PFSK-1 (cell line): ENCODE measurements around the gene NMT2.

ENCODE experiments used
- FOXP2 ChIP-seq: optimal IDR thresholded peaks from 2 replicates; pipeline ENCODE3; 2011; ENCODE audit warnings: borderline replicate concordance, control low read depth, inconsistent platforms; ENCODE audit not compliant: insufficient read depth; ENCODE audit errors: extremely low read length, extremely low read depth
- POLR2AphosphoS5 ChIP-seq: IDR thresholded peaks from 2 replicates; pipeline ENCODE4 v1.6.1; 2012; ENCODE audit warnings: low read depth, mild to moderate bottlenecking, control low read depth, low read length, moderate library complexity
- REST ChIP-seq, 2 experiments: IDR thresholded peaks; 2 replicates each; pipeline versions ENCODE4 v1.6.1 to v1.8.0; 2011 to 2012; ENCODE audit warnings: low read depth in 2 of 2, low read length in 2 of 2, control low read depth in 1 of 2, inconsistent platforms in 1 of 2, mild to moderate bottlenecking in 1 of 2, moderate library complexity in 1 of 2; ENCODE audit not compliant: insufficient read depth in 1 of 2
- SIN3A ChIP-seq: IDR thresholded peaks from 2 replicates; pipeline ENCODE4 v1.6.1; 2012; ENCODE audit warnings: mild to moderate bottlenecking, low read length, moderate library complexity, borderline replicate concordance; ENCODE audit not compliant: insufficient read depth
- TAF1 ChIP-seq: IDR thresholded peaks from 2 replicates; pipeline ENCODE4 v1.6.1; 2012; ENCODE audit warnings: low read length, control low read depth, borderline replicate concordance; ENCODE audit not compliant: insufficient read depth

NMT2 gene

GRCh38 chr10:15137036-15137359, 31.5 kb downstream of the NMT2 start:
- TF ChIP-seq TAF1 (no peak), SIN3A (no peak), FOXP2 (no peak), REST (IDR thresholded peaks at IDR 0.05; ENCODE audit: insufficient read depth in 1 of 2, low read depth in 2 of 2, low read length in 2 of 2) (no peak), POLR2AphosphoS5 (no peak)

GRCh38 chr10:15136129-15137035, 32.1 kb downstream of the NMT2 start:
- TF ChIP-seq REST (IDR thresholded peaks at IDR 0.05; ENCODE audit: insufficient read depth in 1 of 2, low read depth in 2 of 2, low read length in 2 of 2) = no peak
- TF ChIP-seq FOXP2 = no peak
- no peak for TF ChIP-seq POLR2AphosphoS5

GRCh38 chr10:15131330-15131729, 37.2 kb downstream of the NMT2 start:
- TF ChIP-seq SIN3A (no peak), FOXP2 (no peak), POLR2AphosphoS5 (no peak), TAF1 (no peak), REST (IDR thresholded peaks at IDR 0.05; ENCODE audit: insufficient read depth in 1 of 2, low read depth in 2 of 2, low read length in 2 of 2) (no peak)

GRCh38 chr10:15124908-15125307, 43.6 kb downstream of the NMT2 start:
- no peak for TF ChIP-seq REST (IDR thresholded peaks at IDR 0.05; ENCODE audit: insufficient read depth in 1 of 2, low read depth in 2 of 2, low read length in 2 of 2)
- TF ChIP-seq TAF1 = no peak

- TF ChIP-seq TAF1 (no peak), POLR2AphosphoS5 (no peak)
These were observed 44.3 kb downstream of the NMT2 start for GRCh38 chr10:15124190-15124589.
